Fibroblast of the conjunctiva (primary cell): ENCODE data around the gene PECR.
"Not testable (repeated sequence)": the region's sequence is repeated elsewhere in the genome, so short reads cannot be mapped to it uniquely, and the experiment has no call there.

Experiments used
- DNase-seq: peaks from one replicate; pipeline ENCODE4 v3.0.0-alpha.2; 2010; ENCODE audit warnings: low read depth

Gene PECR

GRCh38 chr2:216002101-216002678, 79.4 kb downstream of the PECR start:
- DNase-seq: no peak

GRCh38 chr2:216001216-216002100, 80.2 kb downstream of the PECR start:
- DNase-seq: no peak

GRCh38 chr2:215998636-215999035, 83.0 kb downstream of the PECR start:
- DNase-seq: no peak

GRCh38 chr2:215997219-215997618, 84.4 kb downstream of the PECR start:
- no peak for DNase-seq

GRCh38 chr2:215994911-215995310, 86.7 kb downstream of the PECR start:
- DNase-seq: no peak

GRCh38 chr2:215988556-215989207, 92.9 kb downstream of the PECR start:
- DNase-seq: not testable (repeated sequence)
